ENCODE data around the gene PCK1. TPM values are rescaled to one million over a fixed set of nuclear protein-coding genes. Genes with fewer than 3 reads are reported as not detected.

PCK1 gene
- total RNA-seq, 4 donors from 2014 or later = 0.10 to 3.2 (median 1.7) TPM

DNA sequence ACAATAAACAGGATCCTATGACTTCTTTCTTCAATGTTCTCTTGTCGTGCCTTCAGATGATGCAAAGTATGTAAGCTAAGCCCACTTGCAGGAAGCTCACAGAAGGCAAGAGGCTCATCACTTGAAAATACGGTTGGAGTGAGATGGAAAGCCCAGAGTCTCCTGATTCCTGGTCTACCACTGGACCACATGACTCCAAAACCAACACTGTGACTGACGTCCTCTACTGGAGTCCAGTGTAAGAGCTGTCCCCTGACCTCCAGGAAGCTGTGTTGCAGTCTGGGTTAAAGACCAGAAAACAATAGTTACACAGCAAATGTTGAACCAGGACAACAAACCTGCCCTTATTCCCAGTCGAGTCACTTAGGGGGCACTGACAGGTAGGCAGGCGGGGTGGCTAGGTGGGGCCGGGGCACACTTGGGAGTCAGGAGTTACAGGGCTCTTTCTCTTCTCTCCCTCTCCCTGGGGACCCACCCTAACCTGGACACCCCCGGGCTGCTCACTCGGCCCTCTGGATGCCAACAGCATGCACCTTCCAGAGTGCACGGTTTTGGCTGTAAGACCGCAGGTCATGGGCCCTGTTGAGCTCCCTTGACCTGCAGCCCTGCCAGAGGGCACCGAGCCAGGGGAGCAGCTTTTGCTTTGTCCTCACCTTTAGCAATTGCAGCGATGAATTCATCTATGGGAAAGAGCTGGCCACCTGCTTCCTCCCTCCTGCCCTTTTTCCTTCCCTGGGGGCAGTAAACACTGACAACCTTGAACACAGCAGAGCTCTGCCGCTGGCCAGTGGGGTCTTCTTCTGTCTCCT is 7.4 kb downstream of the PCK1 start:
- no peaks in the 10 kb centered on the region for H3K4me1 ChIP-seq
- in situ Hi-C loops (cut with MboI; ENCODE audit: low sequenced_read_pairs in 4 of 4) (no loop called here), intact Hi-C loops (cut with DNase I; ENCODE audit: low total_unique reads) (no loop called here)
- H3K4me3 ChIP-seq = no peak overlapping the region
- H3K9me3 ChIP-seq = no peaks in the 10 kb centered on the region
- ATAC-seq (no peak), DNase-seq (no peak)
- H3K27ac ChIP-seq = no peak overlapping the region
- peaks cover 3 to 7% (median 5%) of the 10 kb centered on the region in 3 donors for H3K27me3 ChIP-seq
- TF ChIP-seq, protein P1, sequence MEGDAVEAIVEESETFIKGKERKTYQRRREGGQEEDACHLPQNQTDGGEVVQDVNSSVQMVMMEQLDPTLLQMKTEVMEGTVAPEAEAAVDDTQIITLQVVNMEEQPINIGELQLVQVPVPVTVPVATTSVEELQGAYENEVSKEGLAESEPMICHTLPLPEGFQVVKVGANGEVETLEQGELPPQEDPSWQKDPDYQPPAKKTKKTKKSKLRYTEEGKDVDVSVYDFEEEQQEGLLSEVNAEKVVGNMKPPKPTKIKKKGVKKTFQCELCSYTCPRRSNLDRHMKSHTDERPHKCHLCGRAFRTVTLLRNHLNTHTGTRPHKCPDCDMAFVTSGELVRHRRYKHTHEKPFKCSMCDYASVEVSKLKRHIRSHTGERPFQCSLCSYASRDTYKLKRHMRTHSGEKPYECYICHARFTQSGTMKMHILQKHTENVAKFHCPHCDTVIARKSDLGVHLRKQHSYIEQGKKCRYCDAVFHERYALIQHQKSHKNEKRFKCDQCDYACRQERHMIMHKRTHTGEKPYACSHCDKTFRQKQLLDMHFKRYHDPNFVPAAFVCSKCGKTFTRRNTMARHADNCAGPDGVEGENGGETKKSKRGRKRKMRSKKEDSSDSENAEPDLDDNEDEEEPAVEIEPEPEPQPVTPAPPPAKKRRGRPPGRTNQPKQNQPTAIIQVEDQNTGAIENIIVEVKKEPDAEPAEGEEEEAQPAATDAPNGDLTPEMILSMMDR (IDR thresholded peaks at IDR 0.05 in 4 of 5, conservative IDR thresholded peaks at IDR 0.05 in 1 of 5) = no peak
- no peak for TF ChIP-seq POLR2A (IDR thresholded peaks at IDR 0.05)
- no peaks in the 10 kb centered on the region for H3K36me3 ChIP-seq

DNA sequence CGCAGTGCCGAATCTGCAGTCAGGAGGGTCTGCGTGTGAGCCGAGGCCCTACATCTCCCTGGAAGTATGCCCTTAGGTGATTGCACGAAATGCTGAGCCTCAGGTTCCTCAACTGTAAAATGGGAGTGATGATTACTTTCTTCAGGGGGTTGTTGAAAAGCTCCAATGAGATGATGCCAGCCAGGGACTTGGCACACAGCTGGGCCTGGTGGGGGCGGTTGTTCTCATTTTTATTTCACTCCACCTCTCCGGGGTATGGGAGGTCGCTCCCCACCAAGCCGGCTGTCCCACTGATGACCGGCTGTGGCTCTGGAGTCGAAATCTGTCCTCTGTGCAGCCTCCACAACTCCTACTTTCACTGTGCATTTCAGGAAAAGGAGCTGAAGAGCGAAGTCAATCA is 8.1 kb downstream of the PCK1 start:
- H3K27ac ChIP-seq = no peak overlapping the region
- H3K4me3 ChIP-seq = no peak overlapping the region
- ATAC-seq = no peak
- TF ChIP-seq, protein P1 (IDR thresholded peaks at IDR 0.05 in 4 of 5, conservative IDR thresholded peaks at IDR 0.05 in 1 of 5) = no peak
- TF ChIP-seq POLR2A (IDR thresholded peaks at IDR 0.05) = no peak
- H3K36me3 ChIP-seq = no peaks in the 10 kb centered on the region
- H3K27me3 ChIP-seq = peaks cover 3 to 9% (median 5%) of the 10 kb centered on the region in 3 donors
- in situ Hi-C loops (cut with MboI; ENCODE audit: low sequenced_read_pairs in 4 of 4) = no loop called here
- H3K4me1 ChIP-seq = no peaks in the 10 kb centered on the region
- no peaks in the 10 kb centered on the region for H3K9me3 ChIP-seq
- intact Hi-C loops (cut with DNase I; ENCODE audit: low total_unique reads) = no loop called here
- DNase-seq = no peak

DNA sequence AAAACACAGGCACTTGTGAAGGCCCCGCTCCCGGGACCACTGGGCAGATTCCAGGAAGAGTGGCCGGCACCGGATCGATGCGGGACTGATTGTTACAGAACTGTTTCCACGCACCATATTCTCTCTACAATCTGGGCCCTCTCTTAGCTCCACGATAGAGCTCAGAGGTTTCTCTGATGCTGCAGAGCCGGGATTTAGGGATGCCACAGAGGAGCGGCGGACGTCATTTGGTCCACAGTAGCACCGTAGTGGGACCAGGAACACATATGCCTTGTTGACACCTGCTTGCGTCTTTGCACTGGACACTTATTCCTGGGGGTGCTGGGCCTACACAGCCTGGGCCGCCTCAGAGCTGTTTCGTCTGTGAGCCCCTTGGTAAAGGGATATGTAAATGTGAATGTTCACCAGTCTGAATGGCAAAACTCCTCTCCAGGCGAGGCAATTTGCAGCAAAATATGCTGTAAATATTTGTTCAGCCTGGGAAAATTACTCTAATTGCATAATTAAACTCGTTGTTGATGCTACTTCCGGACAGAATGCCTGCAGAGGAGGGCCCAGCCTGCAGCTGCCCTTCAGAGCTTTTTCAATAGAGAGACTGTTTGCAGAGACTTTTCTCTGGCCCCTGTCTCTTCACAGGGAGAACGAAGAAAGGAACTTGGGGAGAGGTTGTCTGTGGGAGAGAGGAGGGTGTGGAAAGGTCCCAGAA is 9.4 kb downstream of the PCK1 start:
- intact Hi-C loops (cut with DNase I; ENCODE audit: low total_unique reads) (no loop called here), in situ Hi-C loops (cut with MboI; ENCODE audit: low sequenced_read_pairs in 4 of 4) (no loop called here)
- TF ChIP-seq, protein P1 (IDR thresholded peaks at IDR 0.05 in 4 of 5, conservative IDR thresholded peaks at IDR 0.05 in 1 of 5) = no peak
- TF ChIP-seq POLR2A (IDR thresholded peaks at IDR 0.05) = no peak
- H3K9me3 ChIP-seq = no peaks in the 10 kb centered on the region
- ATAC-seq = no peak
- no peak overlapping the region for H3K27ac ChIP-seq
- no peaks in the 10 kb centered on the region for H3K4me1 ChIP-seq
- no peaks in the 10 kb centered on the region for H3K36me3 ChIP-seq
- no peak overlapping the region for H3K4me3 ChIP-seq
- no peak for DNase-seq
- H3K27me3 ChIP-seq = peaks cover 3 to 17% (median 5%) of the 10 kb centered on the region in 3 donors

DNA sequence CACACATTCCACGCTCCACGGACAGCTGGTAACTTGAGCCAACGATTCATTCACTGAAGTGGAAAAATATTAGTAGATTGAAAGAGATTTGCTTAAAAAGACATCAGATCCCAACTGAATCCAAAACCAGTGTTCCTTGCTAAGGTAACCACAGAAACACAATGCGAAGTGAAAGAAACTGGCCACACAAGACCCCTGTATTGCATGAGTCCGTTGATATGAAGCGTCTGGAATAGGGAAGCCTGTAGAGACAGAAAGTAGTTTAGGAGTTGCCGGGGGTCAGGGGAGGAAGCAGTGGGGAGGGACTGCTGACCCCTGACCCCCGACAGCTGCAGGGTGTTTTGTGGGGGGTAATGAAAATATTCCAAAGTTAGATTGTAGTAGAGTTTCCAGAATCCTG is 10.0 kb downstream of the PCK1 start:
- H3K36me3 ChIP-seq = no peaks in the 10 kb centered on the region
- no peak for ATAC-seq
- no peaks in the 10 kb centered on the region for H3K9me3 ChIP-seq
- intact Hi-C loops (cut with DNase I; ENCODE audit: low total_unique reads) = no loop called here
- DNase-seq = no peak
- no peak overlapping the region for H3K27ac ChIP-seq
- no peak for TF ChIP-seq POLR2A (IDR thresholded peaks at IDR 0.05)
- TF ChIP-seq, protein P1 (IDR thresholded peaks at IDR 0.05 in 4 of 5, conservative IDR thresholded peaks at IDR 0.05 in 1 of 5) = no peak
- H3K4me1 ChIP-seq = no peaks in the 10 kb centered on the region
- H3K4me3 ChIP-seq = no peak overlapping the region
- in situ Hi-C loops (cut with MboI; ENCODE audit: low sequenced_read_pairs in 4 of 4) = no loop called here
- H3K27me3 ChIP-seq = peaks cover 5 to 17% (median 7%) of the 10 kb centered on the region in 3 donors

Measured in gastrocnemius medialis (tissue), 4 donors.